C4-2B (cell line): ENCODE measurements around the gene PIR.

Experiments used
- H3K27ac ChIP-seq: fragments of 450-650 bp; 2 replicates; pipeline ENCODE4 v1.5.1; 2017
- CTCF ChIP-seq: fragments of 450-650 bp; conservative IDR thresholded peaks from 2 replicates; pipeline ENCODE4 v1.5.1; 2017; ENCODE audit warnings: mild to moderate bottlenecking
- ZFX ChIP-seq: fragments of 450-650 bp; IDR thresholded peaks from 2 replicates; pipeline ENCODE4 v1.6.1; 2017

Gene PIR

DNA sequence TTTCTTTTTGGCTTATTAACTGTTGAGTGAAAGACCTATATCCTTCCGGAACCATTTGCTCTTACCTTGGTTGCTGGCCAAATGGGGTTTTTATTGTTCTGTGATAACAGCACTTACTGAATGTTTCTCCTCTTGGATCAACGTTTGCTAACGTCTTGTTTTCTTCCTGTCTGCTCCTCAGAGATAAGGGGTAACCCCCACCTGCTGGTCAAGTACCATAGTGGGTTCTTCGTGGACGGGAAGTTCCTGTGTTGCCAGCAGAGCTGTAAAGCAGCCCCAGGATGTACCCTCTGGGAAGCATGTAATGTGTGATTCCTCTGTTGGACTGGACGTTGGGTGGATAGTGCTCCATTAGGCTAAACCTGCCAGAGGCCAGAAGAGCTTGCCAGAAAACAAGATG is 22.8 kb upstream of the PIR start:
- no peak overlapping the region for H3K27ac ChIP-seq
- no peak for TF ChIP-seq ZFX
- TF ChIP-seq CTCF = no peak

DNA sequence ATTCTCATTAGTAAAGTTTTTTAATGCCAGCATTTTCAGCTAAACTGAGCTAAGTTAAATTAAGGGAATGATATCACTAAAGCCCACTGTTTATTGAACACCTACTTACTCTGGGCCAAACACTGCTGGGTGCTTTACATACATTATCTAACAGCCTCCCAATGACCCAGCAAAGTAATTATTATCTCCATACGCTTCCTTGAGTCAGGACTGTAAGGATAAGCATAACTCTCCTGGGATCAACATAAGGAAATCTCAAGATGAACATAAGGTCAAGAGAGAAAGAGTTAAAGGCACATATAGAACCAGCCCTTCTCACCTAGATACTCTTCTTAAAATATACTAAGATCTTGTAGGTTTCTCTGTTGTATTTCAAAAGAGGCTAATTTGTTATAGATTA is 21.1 kb upstream of the PIR start:
- no peak for TF ChIP-seq CTCF
- no peak for TF ChIP-seq ZFX
- H3K27ac ChIP-seq = no peak overlapping the region

DNA sequence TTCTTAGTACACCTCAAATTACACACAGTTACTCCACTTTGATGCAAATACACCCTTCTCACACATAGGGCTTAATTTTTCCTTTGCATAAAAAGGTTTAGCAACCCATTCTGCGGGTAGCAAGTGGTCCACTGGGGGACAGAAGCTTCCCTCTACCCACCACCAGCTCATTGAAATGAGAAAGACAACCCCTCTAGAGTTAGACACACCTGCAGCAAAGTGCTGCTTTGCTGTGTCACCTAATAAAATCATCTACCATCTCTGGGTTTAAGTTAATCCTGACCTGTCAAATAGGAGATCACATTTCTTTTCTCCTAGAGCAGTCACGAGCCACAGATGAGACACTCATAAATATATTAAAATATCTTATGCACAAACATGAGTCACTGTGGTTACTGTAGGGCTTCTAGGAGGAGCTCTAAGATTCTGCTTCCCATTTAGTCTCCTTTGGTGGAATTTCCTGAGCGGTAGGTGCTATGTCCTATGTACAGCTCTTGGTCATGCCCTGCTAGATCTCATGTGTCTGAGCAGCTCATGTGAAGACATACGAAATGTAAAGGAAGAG is 19.4 kb upstream of the PIR start:
- no peak overlapping the region for H3K27ac ChIP-seq

GRCh38 chrX:15511563-15511962 is 18.4 kb upstream of the PIR start:
- no peak for TF ChIP-seq ZFX
- no peak for TF ChIP-seq CTCF
- no peak overlapping the region for H3K27ac ChIP-seq

More for the DNA sequence above, 19.4 kb upstream of the PIR start:
- TF ChIP-seq ZFX (no peak), CTCF (no peak)

- H3K27ac ChIP-seq = no peak overlapping the region
- TF ChIP-seq ZFX (no peak), CTCF (no peak)
Measured at GRCh38 chrX:15509845-15510244, 16.7 kb upstream of the PIR start.

- TF ChIP-seq ZFX = no peak
- H3K27ac ChIP-seq = no peak overlapping the region
Measured at GRCh38 chrX:15507005-15507404, 13.9 kb upstream of the PIR start.

GRCh38 chrX:15505101-15505500 is 12.0 kb upstream of the PIR start:
- TF ChIP-seq ZFX (no peak), CTCF (no peak)
- H3K27ac ChIP-seq = no peak overlapping the region

DNA sequence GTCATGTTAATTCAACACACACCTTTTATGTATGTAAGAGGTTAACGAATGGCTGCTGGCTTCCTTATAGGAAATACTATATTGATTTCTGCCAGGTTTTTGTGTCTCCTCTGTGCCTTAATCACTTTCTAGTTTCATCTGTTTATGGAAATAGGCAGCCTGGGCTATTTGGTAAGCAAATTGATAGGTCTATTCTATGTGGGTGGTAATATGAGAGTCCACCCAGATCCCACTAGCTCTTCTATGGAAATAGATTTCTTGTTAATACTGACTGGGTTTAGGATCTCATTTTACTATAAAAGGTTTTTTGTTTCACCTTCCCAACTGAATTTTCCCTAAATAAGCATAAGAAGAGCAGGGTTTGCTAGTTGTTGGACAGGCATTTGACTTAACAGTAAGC is 11.5 kb upstream of the PIR start:
- TF ChIP-seq CTCF = no peak
- no peak for TF ChIP-seq ZFX
- no peak overlapping the region for H3K27ac ChIP-seq
